Right cardiac atrium (tissue), 5 donors: ENCODE data around the gene PCDHB10. TPM values are rescaled to one million over a fixed set of nuclear protein-coding genes. Genes with fewer than 3 reads are reported as not detected.
"Not testable (repeated sequence)": the region's sequence is repeated elsewhere in the genome, so short reads cannot be mapped to it uniquely, and the experiment has no call there.

Source experiments
- ATAC-seq, 2 donors: fragments of 200-7000 bp; cut with Tn5 transposase; one replicate each; pipeline versions ENCODE4 v1.8.0 to v1.9.1; 2020; ENCODE audit warnings: moderate library complexity in 2 of 2, mild to moderate bottlenecking in 1 of 2
- DNase-seq, 3 donors: peaks; one replicate each; pipeline ENCODE4 v3.0.0-alpha.2; 2020
- H3K27ac ChIP-seq: one replicate; pipeline ENCODE4 v1.5.1; 2013; ENCODE audit warnings: mild to moderate bottlenecking, low read length, control low read depth, moderate library complexity
- H3K27me3 ChIP-seq: one replicate; pipeline ENCODE4 v1.6.1; 2013; ENCODE audit not compliant: control insufficient read depth, insufficient read depth
- H3K4me1 ChIP-seq: one replicate; pipeline ENCODE4 v1.6.1; 2013; ENCODE audit warnings: low read length; ENCODE audit not compliant: control insufficient read depth, insufficient read depth
- H3K4me3 ChIP-seq: one replicate; pipeline ENCODE4 v1.5.1; 2013; ENCODE audit warnings: low read length, control low read depth
- H3K9me3 ChIP-seq: one replicate; pipeline ENCODE4 v1.6.1; 2013; ENCODE audit warnings: low read length; ENCODE audit not compliant: control insufficient read depth
- WGBS: extraction: QIAGEN DNeasy Blood & Tissue Kit; methylation state at CpG from one replicate; pipeline ENCODE4 v1.1.7; 2013; 5-methylcytosine and 5-hydroxymethylcytosine counted together
- intact Hi-C, 4 donors: fragments of 100-400 bp; cut with DNase I; formaldehyde crosslinking; loops; one replicate each; pipeline versions ENCODE4 v1.11.0 to v1.14.0; 2022 to 2023
- long read RNA-seq, 4 donors: library from polyadenylated mRNA; unstranded; transcript quantifications; one replicate each; pipeline ENCODE4 v2.0.0, GENCODE V29; 2020 to 2021
- polyA plus RNA-seq: library from polyadenylated mRNA; stranded (reverse); fragments of 200-250 nt; gene quantifications from one replicate; pipeline ENCODE4 v1.2.3, GENCODE V29; 2013
- total RNA-seq, 4 donors: library from RNA; stranded (reverse); fragmentation: NEBNext Ultra II Directional; extraction: Animal tissue kit (Norgen Biotek cat#: 25700); gene quantifications; one replicate each; pipeline ENCODE4 v1.2.1, GENCODE V29; 2021
- donor health status: healthy with polysubstance abuse.
- donor health status: DM: no; HTN: yes; CAD: no.
- donor health status: DM: no; HTN: no; CAD: no.
- donor health status: DM: no; HTN: yes; CAD: no; lungs with severe emphysema.
- donor health status: DM: yes; HTN: yes; CAD: no.

The PCDHB10 gene
- total RNA-seq, result 1 to 10 TPM; 1.1 to 2.0 (median 1.5) TPM
- 1.00 TPM for polyA plus RNA-seq
- long read RNA-seq, donor 1, partial matches to known transcripts, result 0 of 1 reads
- long read RNA-seq, donor 1, other reads (novel, unspliced or antisense), result 0 of 1 reads
- long read RNA-seq, donor 2, result 0 reads
- long read RNA-seq, donor 3, partial matches to known transcripts, result 0 of 1 reads
- long read RNA-seq, donor 3, other reads (novel, unspliced or antisense), result 0 of 1 reads
- long read RNA-seq, donor 4, partial matches to known transcripts, result 0 of 2 reads
- long read RNA-seq, donor 4, other reads (novel, unspliced or antisense), result 0 of 2 reads

DNA sequence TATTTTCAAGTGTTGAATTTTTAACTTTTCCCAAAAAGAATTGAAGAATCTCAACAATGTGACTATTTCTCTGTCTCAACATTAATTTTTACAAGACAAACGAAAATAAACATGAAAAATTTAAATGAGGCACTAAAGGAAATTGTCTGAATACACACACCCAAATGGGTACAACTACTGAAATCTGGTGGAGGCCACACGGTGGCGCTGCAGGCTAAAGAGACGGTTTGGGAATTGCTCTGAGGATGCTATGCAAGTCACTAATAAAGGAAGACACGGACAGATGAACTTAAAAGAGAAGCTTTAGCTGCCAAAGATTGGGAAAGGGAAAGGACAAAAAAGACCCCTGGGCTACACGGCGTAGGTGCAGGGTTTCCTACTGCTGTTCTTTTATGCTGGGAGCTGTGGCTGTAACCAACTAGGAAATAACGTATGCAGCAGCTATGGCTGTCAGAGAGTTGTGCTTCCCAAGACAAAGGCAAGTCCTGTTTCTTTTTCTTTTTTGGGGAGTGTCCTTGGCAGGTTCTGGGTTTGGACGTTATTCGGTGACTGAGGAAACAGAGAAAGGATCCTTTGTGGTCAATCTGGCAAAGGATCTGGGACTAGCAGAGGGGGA, at the start of gene PCDHB10:
PCDHB10 (plus strand) TSS at position 244 of the 616 bp plus-strand sequence; CDS start at position 444, 200 bp downstream.
- Histone ChIP-seq H3K4me1 (no peaks in the 10 kb centered on the region), H3K27ac (no peak within 1 kb of the TSS), H3K27me3 (no peaks in the 10 kb centered on the region), H3K4me3 (no peak within 1 kb of the TSS), H3K9me3 (peaks cover 5% of the 10 kb centered on the region)
- WGBS, result 5% methylated on average over 10 of the region's 10 CpGs
- intact Hi-C loops, result no loop called here
- no peak for ATAC-seq
- DNase-seq, result no peak

DNA sequence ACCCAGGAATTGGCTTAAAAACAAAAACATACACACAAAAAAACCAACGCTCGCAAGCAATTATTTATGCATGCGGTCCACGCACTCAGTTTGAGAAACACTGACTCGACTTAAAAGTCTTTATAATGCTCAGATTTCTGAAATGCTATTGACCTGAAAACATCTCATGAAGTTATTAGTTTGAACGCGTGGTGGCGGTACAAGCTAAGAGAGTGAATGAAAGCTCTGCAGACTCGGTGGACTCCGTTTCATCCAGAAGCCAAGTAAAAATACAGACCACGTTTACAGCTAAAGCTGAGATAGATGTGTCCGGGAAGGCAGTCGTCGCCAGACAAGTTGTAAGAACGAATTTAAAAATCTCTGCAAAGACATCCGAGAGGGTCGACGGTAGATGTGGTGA, 42.3 kb upstream of the PCDHB10 start, which contains the start of gene PCDHB6:
PCDHB6 (plus strand) TSS at position 246 of the 400 bp plus-strand sequence. CDS start 201 bp downstream, outside the sequence.
- no peak within 1 kb of the TSS for H3K4me3 ChIP-seq
- H3K4me1 ChIP-seq, result no peaks in the 10 kb centered on the region
- WGBS, result 13% methylated on average over 18 of the region's 18 CpGs
- ATAC-seq (no peak), DNase-seq (no peak)
- H3K9me3 ChIP-seq, result peaks cover 2% of the 10 kb centered on the region
- intact Hi-C loops, result no loop called here
- H3K27me3 ChIP-seq, result no peaks in the 10 kb centered on the region
- no peak within 1 kb of the TSS for H3K27ac ChIP-seq

DNA sequence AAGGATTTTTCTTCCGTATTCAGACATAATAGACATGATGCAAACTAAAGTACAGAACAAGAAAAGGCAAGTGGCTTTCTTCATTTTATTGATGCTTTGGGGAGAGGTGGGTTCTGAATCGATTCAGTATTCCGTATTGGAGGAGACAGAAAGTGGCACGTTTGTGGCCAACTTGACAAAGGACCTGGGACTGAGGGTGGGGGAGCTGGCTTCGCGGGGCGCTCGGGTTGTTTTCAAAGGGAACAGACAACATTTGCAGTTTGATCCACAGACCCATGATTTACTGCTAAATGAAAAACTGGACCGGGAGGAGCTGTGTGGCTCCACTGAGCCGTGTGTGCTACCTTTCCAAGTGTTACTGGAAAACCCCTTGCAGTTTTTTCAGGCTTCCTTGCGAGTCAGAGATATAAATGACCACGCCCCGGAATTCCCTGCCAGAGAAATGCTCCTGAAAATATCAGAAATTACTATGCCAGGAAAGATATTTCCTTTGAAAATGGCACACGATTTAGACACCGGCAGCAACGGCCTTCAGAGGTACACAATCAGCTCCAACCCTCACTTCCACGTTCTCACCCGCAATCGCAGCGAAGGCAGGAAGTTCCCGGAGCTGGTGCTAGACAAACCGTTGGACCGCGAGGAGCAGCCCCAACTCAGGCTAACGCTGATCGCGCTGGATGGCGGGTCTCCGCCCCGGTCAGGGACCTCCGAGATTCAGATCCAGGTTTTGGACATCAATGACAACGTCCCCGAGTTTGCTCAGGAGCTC, 41.7 kb upstream of the PCDHB10 start:
- ATAC-seq, result no peak
- Histone ChIP-seq H3K27me3 (no peaks in the 10 kb centered on the region), H3K4me1 (no peaks in the 10 kb centered on the region), H3K9me3 (peaks cover 2% of the 10 kb centered on the region), H3K27ac (no peak overlapping the region), H3K4me3 (no peak overlapping the region)
- intact Hi-C loops, result no loop called here
- peak in 2 of 3 donors; percentile 36 to 37 for DNase-seq
- WGBS, result 36% methylated on average over 33 of the region's 33 CpGs

DNA sequence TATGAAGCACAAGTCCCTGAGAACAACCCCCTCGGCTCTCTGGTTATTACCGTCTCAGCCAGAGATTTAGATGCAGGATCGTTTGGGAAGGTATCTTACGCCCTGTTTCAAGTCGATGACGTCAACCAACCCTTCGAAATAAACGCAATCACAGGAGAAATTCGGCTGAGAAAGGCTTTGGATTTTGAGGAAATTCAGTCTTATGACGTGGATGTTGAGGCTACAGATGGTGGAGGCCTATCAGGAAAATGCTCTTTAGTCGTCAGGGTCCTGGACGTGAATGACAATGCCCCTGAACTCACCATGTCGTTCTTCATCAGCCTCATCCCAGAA, 41.2 kb upstream of the PCDHB10 start:
- WGBS, result 31% methylated on average over 13 of the region's 13 CpGs
- Histone ChIP-seq H3K27ac (no peak overlapping the region), H3K9me3 (peaks cover 7% of the 10 kb centered on the region), H3K27me3 (no peaks in the 10 kb centered on the region), H3K4me1 (no peaks in the 10 kb centered on the region), H3K4me3 (no peak overlapping the region)
- DNase-seq (no peak), ATAC-seq (no peak)
- intact Hi-C loops, result no loop called here

DNA sequence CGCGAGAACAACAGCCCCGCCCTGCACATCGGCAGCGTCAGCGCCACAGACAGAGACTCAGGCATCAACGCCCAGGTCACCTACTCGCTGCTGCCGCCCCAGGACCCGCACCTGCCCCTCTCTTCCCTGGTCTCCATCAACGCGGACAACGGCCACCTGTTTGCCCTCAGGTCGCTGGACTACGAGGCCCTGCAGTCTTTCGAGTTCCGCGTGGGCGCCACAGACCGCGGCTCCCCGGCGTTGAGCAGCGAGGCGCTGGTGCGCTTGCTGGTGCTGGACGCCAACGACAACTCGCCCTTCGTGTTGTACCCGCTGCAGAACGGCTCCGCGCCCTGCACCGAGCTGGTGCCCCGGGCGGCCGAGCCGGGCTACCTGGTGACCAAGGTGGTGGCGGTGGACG, 40.5 kb upstream of the PCDHB10 start:
- intact Hi-C loops, H3K27me3 ChIP-seq, ATAC-seq, H3K27ac ChIP-seq, H3K4me3 ChIP-seq, H3K9me3 ChIP-seq, H3K4me1 ChIP-seq: not testable (repeated sequence)
- peak in 1 of 3 donors; percentile 27 for DNase-seq
- WGBS, result 35% methylated on average over 36 of the region's 41 CpGs

DNA sequence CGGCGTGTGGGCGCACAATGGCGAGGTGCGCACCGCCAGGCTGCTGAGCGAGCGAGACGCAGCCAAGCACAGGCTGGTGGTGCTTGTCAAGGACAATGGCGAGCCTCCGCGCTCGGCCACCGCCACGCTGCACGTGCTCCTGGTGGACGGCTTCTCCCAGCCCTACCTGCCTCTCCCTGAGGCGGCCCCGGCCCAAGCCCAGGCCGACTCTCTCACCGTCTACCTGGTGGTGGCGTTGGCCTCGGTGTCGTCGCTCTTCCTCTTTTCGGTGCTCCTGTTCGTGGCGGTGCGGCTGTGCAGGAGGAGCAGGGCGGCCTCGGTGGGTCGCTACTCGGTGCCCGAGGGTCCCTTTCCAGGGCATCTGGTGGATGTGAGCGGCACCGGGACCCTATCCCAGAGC, 40.1 kb upstream of the PCDHB10 start:
- intact Hi-C loops, H3K27ac ChIP-seq, H3K27me3 ChIP-seq, H3K4me1 ChIP-seq, ATAC-seq, DNase-seq, H3K9me3 ChIP-seq, H3K4me3 ChIP-seq: not testable (repeated sequence)
- 23% methylated on average over 36 of the region's 36 CpGs for WGBS

DNA sequence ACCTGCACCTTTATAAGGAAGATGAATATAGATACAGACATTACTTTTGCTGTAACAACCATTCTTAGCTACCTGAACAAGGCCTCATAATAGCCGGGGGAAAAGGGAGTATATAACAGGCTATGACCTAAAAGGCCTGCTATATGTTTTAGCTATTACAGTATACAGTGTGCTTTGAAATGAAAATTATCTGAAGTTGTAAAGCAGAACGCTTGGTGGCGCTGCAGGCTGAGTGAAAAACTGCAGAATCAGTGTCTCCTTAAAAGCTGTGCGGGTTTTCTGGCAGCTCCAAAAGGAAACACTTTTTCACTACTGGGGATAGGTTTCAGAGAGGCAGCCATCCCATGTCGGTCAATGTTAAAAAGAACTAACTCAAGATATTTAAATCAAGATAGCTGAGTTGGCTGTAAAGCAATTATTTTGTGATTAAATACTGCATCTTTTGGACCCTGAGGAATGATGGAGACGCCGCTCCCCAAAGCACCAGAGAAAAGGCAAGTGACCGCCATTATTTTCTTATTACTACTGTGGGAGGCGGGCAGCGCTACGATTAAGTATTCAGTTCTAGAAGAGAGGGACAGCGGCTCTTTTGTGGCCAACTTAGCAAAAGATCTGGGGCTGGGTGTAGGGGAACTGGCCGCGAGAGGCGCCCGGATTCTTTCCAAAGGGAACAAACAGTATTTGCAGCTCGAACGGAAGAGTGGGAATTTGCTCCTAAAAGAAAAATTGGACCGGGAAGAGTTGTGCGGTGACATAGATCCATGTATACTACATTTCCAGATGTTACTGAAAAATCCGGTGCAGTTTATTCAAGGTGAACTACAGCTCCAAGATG, 36.4 kb upstream of the PCDHB10 start:
- DNase-seq (no peak), ATAC-seq (no peak)
- Histone ChIP-seq H3K27me3 (no peaks in the 10 kb centered on the region), H3K4me1 (no peaks in the 10 kb centered on the region), H3K27ac (no peak overlapping the region), H3K9me3 (peaks cover 10% of the 10 kb centered on the region), H3K4me3 (no peak overlapping the region)
- WGBS, result 30% methylated on average over 21 of the region's 21 CpGs
- intact Hi-C loops, result no loop called here

DNA sequence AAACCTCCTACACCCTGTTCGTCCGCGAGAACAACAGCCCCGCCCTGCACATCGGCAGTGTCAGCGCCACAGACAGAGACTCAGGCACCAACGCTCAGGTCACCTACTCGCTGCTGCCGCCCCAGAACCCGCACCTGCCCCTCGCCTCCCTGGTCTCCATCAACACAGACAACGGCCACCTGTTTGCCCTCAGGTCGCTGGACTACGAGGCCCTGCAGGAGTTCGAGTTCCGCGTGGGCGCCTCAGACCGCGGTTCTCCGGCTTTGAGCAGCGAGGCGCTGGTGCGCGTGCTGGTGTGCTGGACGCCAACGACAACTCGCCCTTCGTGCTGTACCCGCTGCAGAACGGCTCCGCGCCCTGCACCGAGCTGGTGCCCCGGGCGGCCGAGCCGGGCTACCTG, 34.8 kb upstream of the PCDHB10 start:
- H3K4me1 ChIP-seq, DNase-seq, ATAC-seq, intact Hi-C loops, H3K27me3 ChIP-seq, H3K4me3 ChIP-seq, H3K9me3 ChIP-seq, H3K27ac ChIP-seq: not testable (repeated sequence)
- WGBS, result 32% methylated on average over 38 of the region's 38 CpGs

DNA sequence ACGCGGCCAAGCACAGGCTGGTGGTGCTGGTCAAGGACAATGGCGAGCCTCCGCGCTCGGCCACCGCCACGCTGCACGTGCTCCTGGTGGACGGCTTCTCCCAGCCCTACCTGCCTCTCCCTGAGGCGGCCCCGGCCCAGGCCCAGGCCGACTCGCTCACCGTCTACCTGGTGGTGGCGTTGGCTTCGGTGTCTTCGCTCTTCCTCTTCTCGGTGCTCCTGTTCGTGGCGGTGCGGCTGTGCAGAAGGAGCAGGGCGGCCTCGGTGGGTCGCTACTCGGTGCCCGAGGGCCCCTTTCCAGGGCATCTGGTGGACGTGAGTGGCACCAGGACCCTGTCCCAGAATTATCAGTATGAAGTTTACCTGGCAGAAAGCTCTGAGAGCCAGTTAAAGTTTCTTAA, 34.3 kb upstream of the PCDHB10 start:
- H3K4me1 ChIP-seq, H3K27me3 ChIP-seq, DNase-seq, intact Hi-C loops, H3K9me3 ChIP-seq, ATAC-seq, H3K27ac ChIP-seq, H3K4me3 ChIP-seq: not testable (repeated sequence)
- WGBS, result 32% methylated on average over 20 of the region's 28 CpGs

DNA sequence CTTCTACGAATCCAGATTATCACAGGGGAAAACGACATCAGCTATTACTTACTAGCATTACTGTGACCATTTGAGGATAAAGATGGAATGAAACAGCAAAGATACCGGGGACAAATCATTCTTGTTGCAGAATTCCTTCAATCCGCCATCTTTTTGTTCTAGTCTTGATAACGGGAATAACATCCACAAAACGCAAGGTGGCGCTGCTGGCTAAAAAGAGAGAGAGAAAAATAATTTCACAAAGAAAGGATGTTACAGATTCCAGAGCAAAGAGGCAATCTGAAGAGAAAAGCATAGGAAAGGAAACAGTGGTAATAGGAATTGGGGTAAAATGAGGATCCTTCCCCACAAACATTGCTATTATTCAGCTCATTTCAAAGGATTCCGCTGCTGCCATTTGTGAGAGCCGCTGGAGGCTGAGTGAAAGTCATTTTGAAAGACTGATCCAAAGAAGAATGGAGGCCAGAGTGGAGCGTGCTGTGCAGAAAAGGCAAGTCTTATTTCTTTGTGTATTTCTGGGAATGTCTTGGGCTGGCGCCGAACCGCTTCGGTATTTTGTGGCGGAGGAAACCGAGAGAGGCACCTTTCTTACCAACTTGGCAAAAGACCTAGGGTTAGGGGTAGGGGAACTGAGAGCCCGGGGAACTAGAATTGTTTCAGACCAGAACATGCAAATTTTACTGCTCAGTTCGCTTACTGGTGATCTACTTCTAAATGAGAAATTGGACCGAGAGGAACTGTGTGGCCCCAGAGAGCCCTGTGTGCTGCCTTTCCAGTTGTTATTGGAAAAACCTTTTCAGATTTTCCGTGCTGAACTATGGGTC, 19.6 kb upstream of the PCDHB10 start, which contains the start of gene PCDHB7:
PCDHB7 (plus strand) TSS at position 264 of the 824 bp plus-strand sequence; CDS start at position 456, 192 bp downstream.
- WGBS, result 30% methylated on average over 20 of the region's 20 CpGs
- no peaks in the 10 kb centered on the region for H3K4me1 ChIP-seq
- no peak for DNase-seq
- H3K9me3 ChIP-seq, result peaks cover 9% of the 10 kb centered on the region
- H3K4me3 ChIP-seq, result peak within 1 kb of the TSS; percentile 39
- intact Hi-C loops, result loop anchor here in 1 of 4 donors (10.0 kb wide), 1 partner anchor 392 kb away; no protein-coding TSS in a partner anchor
- no peak for ATAC-seq
- H3K27me3 ChIP-seq, result no peaks in the 10 kb centered on the region
- no peak within 1 kb of the TSS for H3K27ac ChIP-seq
